Measurements from ENCODE around the gene LDLRAD4.

- no peak for TF ChIP-seq EZH2phosphoT487 (IDR thresholded peaks at IDR 0.05; ENCODE audit: unreplicated experiment)
- TF ChIP-seq CTCF (conservative IDR thresholded peaks at IDR 0.05; ENCODE audit: low read depth in 2 of 2) = no peak
- no peak for TF ChIP-seq POLR2AphosphoS5 (IDR thresholded peaks at IDR 0.05; ENCODE audit: low read depth)
- TF ChIP-seq JUNB (IDR thresholded peaks at IDR 0.05; ENCODE audit: unreplicated experiment) = no peak
- no peak for TF ChIP-seq REST (IDR thresholded peaks at IDR 0.05; ENCODE audit: unreplicated experiment)
- TF ChIP-seq EZH2 (IDR thresholded peaks at IDR 0.05; ENCODE audit: low read depth, unreplicated experiment) = no peak
- no peak for TF ChIP-seq ETS1 (IDR thresholded peaks at IDR 0.05)
- no peak for TF ChIP-seq NANOG (IDR thresholded peaks at IDR 0.05; ENCODE audit: borderline replicate concordance)
- no peak for TF ChIP-seq ZNF114 (CRISPR knock-in tag; IDR thresholded peaks at IDR 0.05)
- TF ChIP-seq ZNF331 (CRISPR knock-in tag; IDR thresholded peaks at IDR 0.05; ENCODE audit: low read depth) = no peak
- no peak for TF ChIP-seq CREB1 (CRISPR knock-in tag; IDR thresholded peaks at IDR 0.05; ENCODE audit: low read depth)
- TF ChIP-seq STAT1 (IDR thresholded peaks at IDR 0.05; ENCODE audit: unreplicated experiment) = no peak
Observed at GRCh38 chr18:13606604-13607254, 388.2 kb downstream of the LDLRAD4 start.

Measured in GM23338 (cell line).